ENCODE measurements around the gene TMEM80. TPM values are rescaled to one million over a fixed set of nuclear protein-coding genes. Genes with fewer than 3 reads are reported as not detected.
"Not testable (repeated sequence)": the region's sequence is repeated elsewhere in the genome, so short reads cannot be mapped to it uniquely, and the experiment has no call there.

The TMEM80 gene
- total and polyA plus RNA-seq, 2 donors (not counting 1 experiment from before 2014, with no cell fraction given), result 10.6 to 15.3 TPM

DNA sequence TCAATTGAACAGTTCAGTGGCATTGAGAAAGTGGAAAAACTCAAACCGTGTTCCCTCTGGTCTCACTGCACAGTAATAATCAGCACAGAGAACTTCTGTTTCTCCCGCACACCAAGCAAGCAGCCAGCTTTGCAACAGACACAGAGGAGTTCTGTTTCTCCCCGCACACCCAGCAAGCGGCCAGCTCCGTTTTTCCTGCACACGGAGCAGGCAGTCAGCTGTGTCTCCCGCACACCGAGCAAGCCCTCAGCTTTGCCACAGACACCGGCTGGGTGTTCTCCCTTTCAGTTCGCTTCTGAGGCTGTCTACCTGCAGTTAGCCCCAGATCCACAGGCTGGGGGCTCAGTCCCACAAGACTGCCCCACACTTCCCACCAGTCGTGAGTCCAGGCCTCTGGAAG, 41.8 kb downstream of the TMEM80 start:
- no peaks in the 10 kb centered on the region for H3K27me3 ChIP-seq (ENCODE audit: control insufficient read depth, insufficient read depth, low read length)
- H2AFZ ChIP-seq (ENCODE audit: low read length), result no peak overlapping the region
- H3K4me2 ChIP-seq (ENCODE audit: extremely low read depth, insufficient read depth, low read length), result no peak overlapping the region
- no peak for DNase-seq (ENCODE audit: low read depth in 2 of 2)
- no peak overlapping the region for H3K4me3 ChIP-seq (replicated peaks in 1 of 4; ENCODE audit: control extremely low read depth in 1 of 4, insufficient read depth in 1 of 4, low read depth in 3 of 4, low read length in 4 of 4)
- TF ChIP-seq, protein P1, sequence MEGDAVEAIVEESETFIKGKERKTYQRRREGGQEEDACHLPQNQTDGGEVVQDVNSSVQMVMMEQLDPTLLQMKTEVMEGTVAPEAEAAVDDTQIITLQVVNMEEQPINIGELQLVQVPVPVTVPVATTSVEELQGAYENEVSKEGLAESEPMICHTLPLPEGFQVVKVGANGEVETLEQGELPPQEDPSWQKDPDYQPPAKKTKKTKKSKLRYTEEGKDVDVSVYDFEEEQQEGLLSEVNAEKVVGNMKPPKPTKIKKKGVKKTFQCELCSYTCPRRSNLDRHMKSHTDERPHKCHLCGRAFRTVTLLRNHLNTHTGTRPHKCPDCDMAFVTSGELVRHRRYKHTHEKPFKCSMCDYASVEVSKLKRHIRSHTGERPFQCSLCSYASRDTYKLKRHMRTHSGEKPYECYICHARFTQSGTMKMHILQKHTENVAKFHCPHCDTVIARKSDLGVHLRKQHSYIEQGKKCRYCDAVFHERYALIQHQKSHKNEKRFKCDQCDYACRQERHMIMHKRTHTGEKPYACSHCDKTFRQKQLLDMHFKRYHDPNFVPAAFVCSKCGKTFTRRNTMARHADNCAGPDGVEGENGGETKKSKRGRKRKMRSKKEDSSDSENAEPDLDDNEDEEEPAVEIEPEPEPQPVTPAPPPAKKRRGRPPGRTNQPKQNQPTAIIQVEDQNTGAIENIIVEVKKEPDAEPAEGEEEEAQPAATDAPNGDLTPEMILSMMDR (conservative IDR thresholded peaks at IDR 0.05 in 1 of 2, IDR thresholded peaks at IDR 0.05 in 1 of 2; ENCODE audit: low read depth in 1 of 2, low read length in 2 of 2), result no peak
- TF ChIP-seq EZH2 (IDR thresholded peaks at IDR 0.05; ENCODE audit: low read length, missing control alignments), result no peak
- no peaks in the 10 kb centered on the region for H4K20me1 ChIP-seq (ENCODE audit: control insufficient read depth, extremely low read depth, insufficient read depth, low read length)
- H3K4me1 ChIP-seq (ENCODE audit: control insufficient read depth, extremely low read depth, insufficient read depth, low read length), result no peaks in the 10 kb centered on the region
- H3K9me3 ChIP-seq (ENCODE audit: control insufficient read depth, insufficient read depth, low read depth, low read length), result no peaks in the 10 kb centered on the region
- H3K79me2 ChIP-seq (ENCODE audit: control insufficient read depth, insufficient read depth, low read length), result no peaks in the 10 kb centered on the region
- H3K27ac ChIP-seq (ENCODE audit: insufficient read depth, low read length), result no peak overlapping the region
- H3K9ac ChIP-seq (ENCODE audit: insufficient read depth, low read length), result no peak overlapping the region
- no peaks in the 10 kb centered on the region for H3K36me3 ChIP-seq (ENCODE audit: control insufficient read depth, insufficient read depth, low read length)

DNA sequence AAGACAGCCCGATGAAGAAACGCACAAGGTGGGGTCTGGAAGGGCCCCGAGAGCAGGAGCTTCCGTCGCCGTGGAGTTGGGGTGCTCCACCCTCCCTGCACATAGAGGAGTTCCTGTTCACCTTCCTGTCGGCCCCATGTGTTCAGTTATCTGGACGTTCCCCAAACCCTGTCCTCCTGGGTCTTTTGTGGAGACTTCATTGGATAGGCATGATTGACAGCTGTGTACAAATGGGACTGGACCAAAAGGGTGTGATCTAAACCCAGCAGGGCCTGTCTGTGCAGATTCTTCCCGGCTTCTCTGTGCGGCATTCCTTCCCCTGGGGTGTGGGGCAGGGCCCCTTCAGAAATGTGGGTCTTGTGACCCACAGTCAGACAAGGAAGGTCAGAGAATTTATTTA, 42.3 kb downstream of the TMEM80 start:
- H2AFZ ChIP-seq (ENCODE audit: low read length); DNase-seq (ENCODE audit: low read depth in 2 of 2); H3K9me3 ChIP-seq (ENCODE audit: control insufficient read depth, insufficient read depth, low read depth, low read length): not testable (repeated sequence)

DNA sequence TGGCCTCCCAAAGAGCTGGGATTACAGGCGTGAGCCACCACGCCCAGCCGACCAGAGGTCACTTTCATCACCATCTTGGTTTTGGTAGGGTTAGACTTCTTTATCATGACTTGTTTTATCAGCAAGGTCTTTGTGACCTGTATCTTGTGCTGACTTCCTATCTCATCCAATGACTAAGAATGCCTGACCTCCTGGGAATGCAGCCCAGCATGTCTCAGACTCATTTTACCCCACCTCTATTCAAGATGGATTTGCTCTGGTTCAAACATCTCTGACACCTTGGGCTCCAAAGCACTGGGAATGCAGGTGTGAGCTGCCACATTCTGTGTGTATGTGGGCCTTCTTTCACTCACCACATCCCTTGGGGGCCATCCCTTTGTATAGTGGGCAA, 46.5 kb downstream of the TMEM80 start:
- H3K4me1 ChIP-seq (ENCODE audit: control insufficient read depth, extremely low read depth, insufficient read depth, low read length), result no peaks in the 10 kb centered on the region
- no peak overlapping the region for H3K9ac ChIP-seq (ENCODE audit: insufficient read depth, low read length)
- no peak overlapping the region for H3K27ac ChIP-seq (ENCODE audit: insufficient read depth, low read length)
- no peaks in the 10 kb centered on the region for H3K9me3 ChIP-seq (ENCODE audit: control insufficient read depth, insufficient read depth, low read depth, low read length)
- H3K27me3 ChIP-seq (ENCODE audit: control insufficient read depth, insufficient read depth, low read length), result no peaks in the 10 kb centered on the region
- no peak for TF ChIP-seq EZH2 (IDR thresholded peaks at IDR 0.05; ENCODE audit: low read length, missing control alignments)
- TF ChIP-seq, protein P1 (conservative IDR thresholded peaks at IDR 0.05 in 1 of 2, IDR thresholded peaks at IDR 0.05 in 1 of 2; ENCODE audit: low read depth in 1 of 2, low read length in 2 of 2), result no peak
- DNase-seq (ENCODE audit: low read depth in 2 of 2), result no peak
- H2AFZ ChIP-seq (ENCODE audit: low read length), result no peak overlapping the region
- H3K4me2 ChIP-seq (ENCODE audit: extremely low read depth, insufficient read depth, low read length), result no peak overlapping the region
- no peaks in the 10 kb centered on the region for H3K79me2 ChIP-seq (ENCODE audit: control insufficient read depth, insufficient read depth, low read length)
- no peak overlapping the region for H3K4me3 ChIP-seq (replicated peaks in 1 of 4; ENCODE audit: control extremely low read depth in 1 of 4, insufficient read depth in 1 of 4, low read depth in 3 of 4, low read length in 4 of 4)
- H3K36me3 ChIP-seq (ENCODE audit: control insufficient read depth, insufficient read depth, low read length), result no peaks in the 10 kb centered on the region
- no peaks in the 10 kb centered on the region for H4K20me1 ChIP-seq (ENCODE audit: control insufficient read depth, extremely low read depth, insufficient read depth, low read length)

More for the DNA sequence above, 42.3 kb downstream of the TMEM80 start:
- not testable (repeated sequence) for H3K4me2 ChIP-seq (ENCODE audit: extremely low read depth, insufficient read depth, low read length); H3K9ac ChIP-seq (ENCODE audit: insufficient read depth, low read length); H3K79me2 ChIP-seq (ENCODE audit: control insufficient read depth, insufficient read depth, low read length); H3K36me3 ChIP-seq (ENCODE audit: control insufficient read depth, insufficient read depth, low read length); H3K27me3 ChIP-seq (ENCODE audit: control insufficient read depth, insufficient read depth, low read length); H3K27ac ChIP-seq (ENCODE audit: insufficient read depth, low read length); H3K4me1 ChIP-seq (ENCODE audit: control insufficient read depth, extremely low read depth, insufficient read depth, low read length); H3K4me3 ChIP-seq (replicated peaks in 1 of 4; ENCODE audit: control extremely low read depth in 1 of 4, insufficient read depth in 1 of 4, low read depth in 3 of 4, low read length in 4 of 4); H4K20me1 ChIP-seq (ENCODE audit: control insufficient read depth, extremely low read depth, insufficient read depth, low read length)

Measured in fibroblast of lung (primary cell).